HEK293 (cell line): ENCODE results near the gene ZNF605.

Experiments
- CTCF ChIA-PET: fragments of 350-600 bp; formaldehyde crosslinking; extraction: SDS; loops from one replicate; lab custom pipeline; 2021; ENCODE audit warnings: antibody characterized with exemption; lab: Yijun Ruan, JAX
- POLR2A ChIA-PET: fragments of 300-600 bp; formaldehyde crosslinking; extraction: SDS; loops from one replicate; lab custom pipeline; 2020; ENCODE audit warnings: antibody characterized with exemption, inconsistent platforms; lab: Yijun Ruan, JAX
- H3K27ac ChIP-seq: fragments of 200-500 bp; sonication (Bioruptor generic); 2 replicates; pipeline ENCODE4 v1.5.1; 2014; ENCODE audit warnings: low read depth, low read length, control low read depth, inconsistent platforms; ENCODE audit errors: extremely low read depth
- H3K36me3 ChIP-seq, 2 experiments: fragments of 200-500 bp in 1 of 2; sonication (Bioruptor generic) in 1 of 2; 1 replicate in 1 of 2; 2 replicates in 1 of 2; pipeline ENCODE4 v1.5.1; 2014 to 2017; ENCODE audit warnings: inconsistent platforms in 2 of 2, low read length in 2 of 2; ENCODE audit not compliant: control insufficient read depth in 2 of 2, insufficient read depth in 1 of 2
- H3K4me1 ChIP-seq: fragments of 200-500 bp; sonication (Bioruptor generic); 2 replicates; pipeline ENCODE4 v1.5.1; 2014; ENCODE audit warnings: mild to moderate bottlenecking, low read length, inconsistent platforms; ENCODE audit not compliant: control insufficient read depth, insufficient read depth
- H3K4me3 ChIP-seq: 2 replicates; pipeline ENCODE4 v1.5.1; 2011; ENCODE audit warnings: low read depth, mild to moderate bottlenecking, control low read depth, low read length, moderate library complexity
- H3K9me3 ChIP-seq: fragments of 200-500 bp; sonication (Bioruptor generic); 2 replicates; pipeline ENCODE4 v1.5.1; 2014; ENCODE audit warnings: low read depth, low read length, inconsistent platforms; ENCODE audit not compliant: control insufficient read depth, insufficient read depth
- ELK4 ChIP-seq: IDR thresholded peaks from 2 replicates; pipeline ENCODE4 v1.6.1; 2011; ENCODE audit warnings: mild to moderate bottlenecking, low read depth, low read length, borderline replicate concordance
- FEZF1 ChIP-seq: fragments of 450-650 bp; formaldehyde crosslinking; IDR thresholded peaks from 2 replicates; pipeline ENCODE4 v1.5.1; 2016; ENCODE audit warnings: missing biosample characterization, missing genetic modification characterization
- HOXA7 ChIP-seq: sonication (generic); formaldehyde crosslinking; IDR thresholded peaks from 2 replicates; pipeline ENCODE4 v1.8.1; 2022; ENCODE audit warnings: missing genetic modification reagents, borderline replicate concordance
- KLF16 ChIP-seq: fragments of 450-650 bp; formaldehyde crosslinking; IDR thresholded peaks from 2 replicates; pipeline ENCODE4 v1.5.1; 2017; ENCODE audit warnings: missing biosample characterization, missing genetic modification characterization
- KLF7 ChIP-seq: fragments of 450-650 bp; formaldehyde crosslinking; IDR thresholded peaks from 2 replicates; pipeline ENCODE4 v1.5.1; 2016; ENCODE audit warnings: missing biosample characterization, missing genetic modification characterization, borderline replicate concordance
- TRIM28 ChIP-seq: IDR thresholded peaks from 2 replicates; pipeline ENCODE4 v1.6.1; 2011; ENCODE audit warnings: low read length, control low read depth, borderline replicate concordance
- ZBTB1 ChIP-seq: fragments of 450-650 bp; formaldehyde crosslinking; IDR thresholded peaks from 2 replicates; pipeline ENCODE4 v1.5.1; 2016; ENCODE audit warnings: missing biosample characterization, missing genetic modification characterization
- ZBTB11 ChIP-seq: fragments of 450-650 bp; formaldehyde crosslinking; conservative IDR thresholded peaks from 2 replicates; pipeline ENCODE4 v1.5.1; 2016; ENCODE audit warnings: low read depth, missing biosample characterization, missing genetic modification characterization
- ZNF19 ChIP-seq: fragments of 450-650 bp; formaldehyde crosslinking; IDR thresholded peaks from 2 replicates; pipeline ENCODE4; 2016; ENCODE audit warnings: missing biosample characterization, missing genetic modification characterization, low read depth
- ZNF214 ChIP-seq: fragments of 450-650 bp; formaldehyde crosslinking; IDR thresholded peaks from 2 replicates; pipeline ENCODE4 v1.5.1; 2017; ENCODE audit warnings: missing biosample characterization, mild to moderate bottlenecking, missing genetic modification characterization, borderline replicate concordance
- ZNF280C ChIP-seq: fragments of 450-650 bp; formaldehyde crosslinking; IDR thresholded peaks from 2 replicates; pipeline ENCODE4 v1.5.1; 2016; ENCODE audit warnings: missing biosample characterization, missing genetic modification characterization
- ZNF768 ChIP-seq: fragments of 450-650 bp; formaldehyde crosslinking; IDR thresholded peaks from 2 replicates; pipeline ENCODE4 v1.5.1; 2018; ENCODE audit warnings: missing biosample characterization, mild to moderate bottlenecking, missing genetic modification characterization
- ZNF791 ChIP-seq: fragments of 450-650 bp; formaldehyde crosslinking; IDR thresholded peaks from 2 replicates; pipeline ENCODE4 v1.5.1; 2016; ENCODE audit warnings: missing biosample characterization, missing genetic modification characterization
- ZSCAN23 ChIP-seq: fragments of 450-650 bp; formaldehyde crosslinking; IDR thresholded peaks from 2 replicates; pipeline ENCODE4 v1.5.1; 2016; ENCODE audit warnings: missing biosample characterization, missing genetic modification characterization
- TF ChIP-seq, protein P1 (sequence below): fragments of 450-650 bp; formaldehyde crosslinking; optimal IDR thresholded peaks from 2 replicates; pipeline ENCODE3; 2016; ENCODE audit warnings: missing biosample characterization, mild to moderate bottlenecking, missing genetic modification characterization
- TF ChIP-seq, protein P2 (sequence below): fragments of 450-650 bp; formaldehyde crosslinking; IDR thresholded peaks from 2 replicates; pipeline ENCODE4 v1.5.1; 2016; ENCODE audit warnings: missing biosample characterization, missing genetic modification characterization
- TF ChIP-seq, protein P3 (sequence below): fragments of 450-650 bp; formaldehyde crosslinking; IDR thresholded peaks from 2 replicates; pipeline ENCODE4 v1.5.0; 2017; ENCODE audit warnings: missing biosample characterization, missing genetic modification characterization, borderline replicate concordance
- TF ChIP-seq, protein P4 (sequence below): fragments of 450-650 bp; formaldehyde crosslinking; conservative IDR thresholded peaks from 2 replicates; pipeline ENCODE4 v1.5.1; 2016; ENCODE audit warnings: low read depth, missing biosample characterization, missing genetic modification characterization

The ZNF605 gene

DNA sequence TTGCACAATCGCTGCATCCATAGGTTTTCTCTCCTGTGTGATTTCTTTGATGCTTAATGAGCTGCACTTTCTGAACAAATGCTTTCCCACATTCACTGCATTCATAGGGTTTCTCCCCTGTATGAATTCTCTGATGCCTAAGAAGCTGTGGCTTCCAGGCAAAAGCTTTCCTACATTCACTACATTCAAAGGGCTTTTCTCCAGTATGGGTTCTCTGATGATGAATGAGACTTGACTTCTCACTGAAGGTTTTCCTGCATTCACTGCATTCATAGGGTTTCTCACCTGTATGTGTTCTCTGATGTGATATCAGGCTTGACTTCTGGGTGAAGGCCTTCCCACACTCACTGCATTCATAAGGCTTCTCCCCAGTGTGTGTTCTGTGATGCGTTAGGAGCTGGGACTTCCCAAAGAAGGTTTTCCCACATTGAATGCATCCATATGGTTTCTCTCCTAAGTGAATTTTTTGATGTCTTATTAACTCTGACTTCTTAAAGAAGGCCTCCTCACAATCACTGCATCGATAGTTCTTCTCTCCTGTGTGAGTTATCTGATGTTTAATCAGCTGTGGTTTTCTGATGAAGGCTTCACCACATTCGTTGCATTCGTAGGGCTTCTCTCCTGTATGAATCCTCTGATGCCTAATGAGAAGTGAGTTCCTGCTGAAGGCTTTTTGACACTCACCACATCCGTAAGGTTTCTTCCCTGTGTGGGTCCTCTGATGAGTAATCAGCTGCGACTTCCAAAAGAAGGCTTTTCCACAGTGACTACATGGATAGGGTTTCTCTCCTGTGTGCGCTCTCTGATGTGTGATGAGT, 30.3 kb downstream of the ZNF605 start:
- CTCF ChIA-PET, result no interaction called here
- Histone ChIP-seq H3K27ac (no peak overlapping the region), H3K36me3 (peaks cover 1 to 6% of the 10 kb centered on the region in 2 experiments; a peak in 2 of 3 replicates), H3K9me3 (peaks cover 6% of the 10 kb centered on the region), H3K4me3 (no peak overlapping the region), H3K4me1 (no peaks in the 10 kb centered on the region)
- POLR2A ChIA-PET, result interaction anchor here (0.6 kb wide), 1 partner anchor 104 kb away, joined by 4 read pairs; no protein-coding TSS in a partner anchor
- no peak for TF ChIP-seq KLF16
- no peak for TF ChIP-seq ZNF791 (tag by site-specific recombination)
- TF ChIP-seq, protein P1, sequence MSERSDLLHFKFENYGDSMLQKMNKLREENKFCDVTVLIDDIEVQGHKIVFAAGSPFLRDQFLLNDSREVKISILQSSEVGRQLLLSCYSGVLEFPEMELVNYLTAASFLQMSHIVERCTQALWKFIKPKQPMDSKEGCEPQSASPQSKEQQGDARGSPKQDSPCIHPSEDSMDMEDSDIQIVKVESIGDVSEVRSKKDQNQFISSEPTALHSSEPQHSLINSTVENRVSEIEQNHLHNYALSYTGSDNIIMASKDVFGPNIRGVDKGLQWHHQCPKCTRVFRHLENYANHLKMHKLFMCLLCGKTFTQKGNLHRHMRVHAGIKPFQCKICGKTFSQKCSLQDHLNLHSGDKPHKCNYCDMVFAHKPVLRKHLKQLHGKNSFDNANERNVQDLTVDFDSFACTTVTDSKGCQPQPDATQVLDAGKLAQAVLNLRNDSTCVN (tag by site-specific recombination), result no peak
- no peak for TF ChIP-seq FEZF1 (tag by site-specific recombination)
- TF ChIP-seq, protein P2, sequence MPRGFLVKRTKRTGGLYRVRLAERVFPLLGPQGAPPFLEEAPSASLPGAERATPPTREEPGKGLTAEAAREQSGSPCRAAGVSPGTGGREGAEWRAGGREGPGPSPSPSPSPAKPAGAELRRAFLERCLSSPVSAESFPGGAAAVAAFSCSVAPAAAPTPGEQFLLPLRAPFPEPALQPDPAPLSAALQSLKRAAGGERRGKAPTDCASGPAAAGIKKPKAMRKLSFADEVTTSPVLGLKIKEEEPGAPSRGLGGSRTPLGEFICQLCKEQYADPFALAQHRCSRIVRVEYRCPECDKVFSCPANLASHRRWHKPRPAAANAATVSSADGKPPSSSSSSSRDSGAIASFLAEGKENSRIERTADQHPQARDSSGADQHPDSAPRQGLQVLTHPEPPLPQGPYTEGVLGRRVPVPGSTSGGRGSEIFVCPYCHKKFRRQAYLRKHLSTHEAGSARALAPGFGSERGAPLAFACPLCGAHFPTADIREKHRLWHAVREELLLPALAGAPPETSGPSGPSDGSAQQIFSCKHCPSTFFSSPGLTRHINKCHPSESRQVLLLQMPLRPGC, result no peak
- TF ChIP-seq, protein P3, sequence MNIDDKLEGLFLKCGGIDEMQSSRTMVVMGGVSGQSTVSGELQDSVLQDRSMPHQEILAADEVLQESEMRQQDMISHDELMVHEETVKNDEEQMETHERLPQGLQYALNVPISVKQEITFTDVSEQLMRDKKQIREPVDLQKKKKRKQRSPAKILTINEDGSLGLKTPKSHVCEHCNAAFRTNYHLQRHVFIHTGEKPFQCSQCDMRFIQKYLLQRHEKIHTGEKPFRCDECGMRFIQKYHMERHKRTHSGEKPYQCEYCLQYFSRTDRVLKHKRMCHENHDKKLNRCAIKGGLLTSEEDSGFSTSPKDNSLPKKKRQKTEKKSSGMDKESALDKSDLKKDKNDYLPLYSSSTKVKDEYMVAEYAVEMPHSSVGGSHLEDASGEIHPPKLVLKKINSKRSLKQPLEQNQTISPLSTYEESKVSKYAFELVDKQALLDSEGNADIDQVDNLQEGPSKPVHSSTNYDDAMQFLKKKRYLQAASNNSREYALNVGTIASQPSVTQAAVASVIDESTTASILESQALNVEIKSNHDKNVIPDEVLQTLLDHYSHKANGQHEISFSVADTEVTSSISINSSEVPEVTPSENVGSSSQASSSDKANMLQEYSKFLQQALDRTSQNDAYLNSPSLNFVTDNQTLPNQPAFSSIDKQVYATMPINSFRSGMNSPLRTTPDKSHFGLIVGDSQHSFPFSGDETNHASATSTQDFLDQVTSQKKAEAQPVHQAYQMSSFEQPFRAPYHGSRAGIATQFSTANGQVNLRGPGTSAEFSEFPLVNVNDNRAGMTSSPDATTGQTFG (tag by site-specific recombination), result no peak
- TF ChIP-seq ZBTB1, result no peak
- no peak for TF ChIP-seq ZNF280C (tag by site-specific recombination)
- TF ChIP-seq ZNF768 (tag by site-specific recombination), result no peak
- no peak for TF ChIP-seq ZBTB11
- peak; percentile 98 for TF ChIP-seq TRIM28
- TF ChIP-seq, protein P4, sequence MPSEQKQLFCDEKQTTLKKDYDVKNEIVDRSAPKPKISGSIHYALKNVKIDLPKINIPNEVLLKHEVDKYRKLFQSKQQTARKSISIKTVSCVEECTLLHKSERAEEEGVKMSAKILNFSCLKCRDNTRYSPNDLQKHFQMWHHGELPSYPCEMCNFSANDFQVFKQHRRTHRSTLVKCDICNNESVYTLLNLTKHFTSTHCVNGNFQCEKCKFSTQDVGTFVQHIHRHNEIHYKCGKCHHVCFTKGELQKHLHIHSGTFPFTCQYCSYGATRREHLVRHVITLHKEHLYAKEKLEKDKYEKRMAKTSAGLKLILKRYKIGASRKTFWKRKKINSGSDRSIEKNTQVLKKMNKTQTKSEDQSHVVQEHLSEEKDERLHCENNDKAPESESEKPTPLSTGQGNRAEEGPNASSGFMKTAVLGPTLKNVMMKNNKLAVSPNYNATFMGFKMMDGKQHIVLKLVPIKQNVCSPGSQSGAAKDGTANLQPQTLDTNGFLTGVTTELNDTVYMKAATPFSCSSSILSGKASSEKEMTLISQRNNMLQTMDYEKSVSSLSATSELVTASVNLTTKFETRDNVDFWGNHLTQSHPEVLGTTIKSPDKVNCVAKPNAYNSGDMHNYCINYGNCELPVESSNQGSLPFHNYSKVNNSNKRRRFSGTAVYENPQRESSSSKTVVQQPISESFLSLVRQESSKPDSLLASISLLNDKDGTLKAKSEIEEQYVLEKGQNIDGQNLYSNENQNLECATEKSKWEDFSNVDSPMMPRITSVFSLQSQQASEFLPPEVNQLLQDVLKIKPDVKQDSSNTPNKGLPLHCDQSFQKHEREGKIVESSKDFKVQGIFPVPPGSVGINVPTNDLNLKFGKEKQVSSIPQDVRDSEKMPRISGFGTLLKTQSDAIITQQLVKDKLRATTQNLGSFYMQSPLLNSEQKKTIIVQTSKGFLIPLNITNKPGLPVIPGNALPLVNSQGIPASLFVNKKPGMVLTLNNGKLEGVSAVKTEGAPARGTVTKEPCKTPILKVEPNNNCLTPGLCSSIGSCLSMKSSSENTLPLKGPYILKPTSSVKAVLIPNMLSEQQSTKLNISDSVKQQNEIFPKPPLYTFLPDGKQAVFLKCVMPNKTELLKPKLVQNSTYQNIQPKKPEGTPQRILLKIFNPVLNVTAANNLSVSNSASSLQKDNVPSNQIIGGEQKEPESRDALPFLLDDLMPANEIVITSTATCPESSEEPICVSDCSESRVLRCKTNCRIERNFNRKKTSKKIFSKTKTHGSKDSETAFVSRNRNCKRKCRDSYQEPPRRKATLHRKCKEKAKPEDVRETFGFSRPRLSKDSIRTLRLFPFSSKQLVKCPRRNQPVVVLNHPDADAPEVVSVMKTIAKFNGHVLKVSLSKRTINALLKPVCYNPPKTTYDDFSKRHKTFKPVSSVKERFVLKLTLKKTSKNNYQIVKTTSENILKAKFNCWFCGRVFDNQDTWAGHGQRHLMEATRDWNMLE (tag by site-specific recombination), result peak; percentile 26; the same call in 1 of the 2 replicates
- TF ChIP-seq KLF7 (tag by site-specific recombination), result no peak
- TF ChIP-seq HOXA7 (CRISPR knock-in tag), result no peak
- 0 out of 2 replicates have a peak, but pooled peaks have one; percentile 8 for TF ChIP-seq ZNF19 (tag by site-specific recombination)
- TF ChIP-seq ZSCAN23 (tag by site-specific recombination), result no peak
- TF ChIP-seq ZNF214, result no peak
- no peak for TF ChIP-seq ELK4
